HFFc6 (cell line): ENCODE results near the gene ASCL3. TPM values are rescaled to one million over a fixed set of nuclear protein-coding genes. Genes with fewer than 3 reads are reported as not detected.
"Not testable (repeated sequence)": the region's sequence is repeated elsewhere in the genome, so short reads cannot be mapped to it uniquely, and the experiment has no call there.

Experiments
- DNase-seq: peaks from one replicate; pipeline ENCODE4 v3.0.0-alpha.2; 2018
- H3K27ac Mint-ChIP-seq: 2 replicates; pipeline ENCODE4 v1.8.0; 2020; ENCODE audit warnings: mild to moderate bottlenecking, mixed read lengths
- H3K27me3 Mint-ChIP-seq: 2 replicates; pipeline ENCODE4 v1.8.0; 2021; ENCODE audit warnings: mild to moderate bottlenecking, moderate library complexity, mixed read lengths; ENCODE audit not compliant: insufficient read depth
- H3K36me3 Mint-ChIP-seq: 2 replicates; pipeline ENCODE4 v1.8.0; 2021; ENCODE audit warnings: low read depth, mixed read lengths
- H3K4me1 Mint-ChIP-seq: 2 replicates; pipeline ENCODE4 v1.8.0; 2020; ENCODE audit warnings: low read depth, mixed read lengths
- H3K4me3 Mint-ChIP-seq: 2 replicates; pipeline ENCODE4 v1.8.0; 2020; ENCODE audit warnings: mild to moderate bottlenecking, moderate library complexity, mixed read lengths
- H3K9me3 Mint-ChIP-seq: 2 replicates; pipeline ENCODE4 v1.8.0; 2020; ENCODE audit warnings: mild to moderate bottlenecking, mixed read lengths
- total RNA-seq, 6 experiments: library from RNA; stranded (reverse); fragmentation: NEBNext Ultra II Directional; extraction: Animal tissue kit (Norgen Biotek cat#: 25700); gene quantifications; 2 replicates in 1 of 6; 3 replicates in 5 of 6; pipeline ENCODE4 v1.2.3, GENCODE V29; 2021
- TF ChIP-seq, protein P1 (sequence below): fragments of 200-600 bp; sonication (generic); IDR thresholded peaks from 2 replicates; pipeline ENCODE4 v1.5.0; 2021; ENCODE audit warnings: antibody characterized with exemption, mild to moderate bottlenecking

The ASCL3 gene
- total RNA-seq, 6 experiments from 2014 or later, result not detected

DNA sequence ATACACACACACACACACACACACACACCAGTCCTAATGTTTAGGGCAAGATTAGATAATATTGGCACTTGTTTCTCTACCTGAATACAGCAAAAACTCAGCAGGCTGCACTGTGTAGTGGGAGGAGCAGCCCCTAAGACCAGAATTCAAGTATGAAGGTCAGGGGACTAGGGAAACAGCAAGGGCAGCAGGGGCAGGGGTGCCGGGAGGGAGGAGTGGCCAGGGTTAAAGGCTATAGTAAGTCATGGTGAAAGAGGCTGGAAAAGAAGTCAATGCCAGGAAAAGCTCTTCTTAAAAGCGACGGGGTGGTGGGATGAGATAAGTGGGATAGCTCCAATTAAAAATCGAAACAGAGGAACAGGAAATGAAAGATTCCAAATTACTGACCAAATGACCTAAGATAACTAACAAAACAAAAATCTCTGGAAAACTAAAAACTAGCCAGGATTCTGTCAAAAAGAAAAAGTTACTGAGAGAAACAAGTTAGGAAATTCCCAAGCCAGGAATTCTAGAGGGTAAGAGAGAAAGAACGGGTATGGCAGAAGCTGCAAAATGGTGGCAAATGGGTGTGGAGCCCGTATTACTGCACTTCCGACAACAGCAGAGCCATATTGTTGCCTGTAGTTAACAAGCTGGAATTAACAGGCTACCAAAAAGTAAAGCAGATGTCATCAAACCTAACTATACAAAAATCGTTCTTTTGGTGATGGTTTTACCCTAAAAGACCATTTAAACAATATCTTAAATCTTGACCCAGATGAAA, 1.3 kb downstream of the ASCL3 start:
- H3K27ac Mint-ChIP-seq, result no peak overlapping the region
- H3K9me3 Mint-ChIP-seq, result no peaks in the 10 kb centered on the region
- DNase-seq, result no peak
- no peaks in the 10 kb centered on the region for H3K36me3 Mint-ChIP-seq
- peaks cover 1% of the 10 kb centered on the region; the same call in 1 of the 2 replicates for H3K27me3 Mint-ChIP-seq
- H3K4me3 Mint-ChIP-seq, result no peak overlapping the region
- TF ChIP-seq, protein P1, sequence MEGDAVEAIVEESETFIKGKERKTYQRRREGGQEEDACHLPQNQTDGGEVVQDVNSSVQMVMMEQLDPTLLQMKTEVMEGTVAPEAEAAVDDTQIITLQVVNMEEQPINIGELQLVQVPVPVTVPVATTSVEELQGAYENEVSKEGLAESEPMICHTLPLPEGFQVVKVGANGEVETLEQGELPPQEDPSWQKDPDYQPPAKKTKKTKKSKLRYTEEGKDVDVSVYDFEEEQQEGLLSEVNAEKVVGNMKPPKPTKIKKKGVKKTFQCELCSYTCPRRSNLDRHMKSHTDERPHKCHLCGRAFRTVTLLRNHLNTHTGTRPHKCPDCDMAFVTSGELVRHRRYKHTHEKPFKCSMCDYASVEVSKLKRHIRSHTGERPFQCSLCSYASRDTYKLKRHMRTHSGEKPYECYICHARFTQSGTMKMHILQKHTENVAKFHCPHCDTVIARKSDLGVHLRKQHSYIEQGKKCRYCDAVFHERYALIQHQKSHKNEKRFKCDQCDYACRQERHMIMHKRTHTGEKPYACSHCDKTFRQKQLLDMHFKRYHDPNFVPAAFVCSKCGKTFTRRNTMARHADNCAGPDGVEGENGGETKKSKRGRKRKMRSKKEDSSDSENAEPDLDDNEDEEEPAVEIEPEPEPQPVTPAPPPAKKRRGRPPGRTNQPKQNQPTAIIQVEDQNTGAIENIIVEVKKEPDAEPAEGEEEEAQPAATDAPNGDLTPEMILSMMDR, result no peak
- H3K4me1 Mint-ChIP-seq, result no peaks in the 10 kb centered on the region

DNA sequence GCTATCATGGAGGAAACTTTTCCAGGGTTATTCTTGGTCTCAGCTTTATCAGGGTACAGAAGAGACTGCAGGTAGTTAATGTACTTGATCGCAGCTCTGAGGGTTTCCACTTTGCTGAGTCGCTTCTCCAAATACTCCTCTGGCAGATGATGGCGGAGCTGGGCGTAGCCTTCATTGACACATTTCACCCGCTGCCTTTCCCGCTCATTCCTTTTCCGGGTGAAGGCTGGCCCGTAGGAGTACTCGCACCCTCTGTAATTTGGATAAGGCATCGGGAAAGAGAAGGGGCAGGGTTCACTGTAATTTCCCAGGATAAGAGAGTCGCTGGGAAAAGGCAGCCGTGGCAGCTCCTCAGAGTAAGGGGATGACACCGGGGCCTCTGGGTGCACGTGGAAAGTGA, 5.2 kb downstream of the ASCL3 start:
- DNase-seq, result no peak
- TF ChIP-seq, protein P1, result no peak
- H3K9me3 Mint-ChIP-seq, result no peaks in the 10 kb centered on the region
- H3K4me1 Mint-ChIP-seq, result peaks cover 15% of the 10 kb centered on the region
- peaks cover 1% of the 10 kb centered on the region for H3K27me3 Mint-ChIP-seq
- no peak overlapping the region for H3K27ac Mint-ChIP-seq
- H3K36me3 Mint-ChIP-seq, result no peaks in the 10 kb centered on the region
- no peak overlapping the region for H3K4me3 Mint-ChIP-seq

DNA sequence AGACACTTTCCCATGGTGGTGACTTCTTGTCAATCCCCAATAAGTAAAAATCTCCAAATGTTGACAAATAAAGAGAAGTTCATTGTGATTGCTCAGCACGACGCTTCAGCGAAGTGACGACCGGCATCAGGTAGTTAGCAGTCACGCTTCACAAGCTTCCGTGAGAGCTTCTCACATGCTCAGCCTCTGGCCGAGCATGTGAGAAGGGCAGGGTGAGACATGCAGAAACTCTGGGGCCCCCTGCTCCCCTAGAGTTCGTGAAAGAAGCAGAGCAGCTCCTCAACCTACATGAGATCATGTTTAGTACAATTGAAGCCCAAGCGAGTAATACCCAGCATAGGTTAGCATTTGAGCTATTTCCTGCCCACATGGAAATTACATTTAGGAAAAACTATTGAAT, 5.7 kb downstream of the ASCL3 start:
- Mint-ChIP-seq H3K9me3 (no peaks in the 10 kb centered on the region), H3K4me1 (peaks cover 15% of the 10 kb centered on the region), H3K27ac (no peak overlapping the region), H3K27me3 (peaks cover 1% of the 10 kb centered on the region), H3K4me3 (no peak overlapping the region), H3K36me3 (no peaks in the 10 kb centered on the region)
- TF ChIP-seq, protein P1, result no peak
- no peak for DNase-seq

DNA sequence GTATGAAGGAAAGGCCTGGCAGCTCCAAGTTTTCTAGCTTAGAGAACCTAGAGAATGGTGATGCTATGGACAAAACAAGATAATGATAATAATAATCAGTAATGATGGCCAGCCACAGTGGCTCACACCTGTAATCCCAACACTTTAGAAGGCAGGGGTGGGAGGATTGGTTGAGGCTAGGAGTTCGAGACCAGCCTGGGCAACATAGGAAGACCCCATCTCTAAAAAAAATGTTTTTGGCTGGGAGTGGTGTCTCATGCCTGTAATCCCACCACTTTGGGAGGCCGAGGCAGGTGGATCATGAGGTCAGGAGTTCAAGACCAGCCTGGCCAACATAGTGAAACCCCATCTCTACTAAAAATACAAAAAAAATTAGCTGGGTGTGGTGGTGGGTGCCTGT, 7.0 kb downstream of the ASCL3 start:
- H3K36me3 Mint-ChIP-seq, H3K9me3 Mint-ChIP-seq, H3K27ac Mint-ChIP-seq, H3K27me3 Mint-ChIP-seq, DNase-seq, H3K4me3 Mint-ChIP-seq: not testable (repeated sequence)
- H3K4me1 Mint-ChIP-seq, result peaks cover 15% of the 10 kb centered on the region

DNA sequence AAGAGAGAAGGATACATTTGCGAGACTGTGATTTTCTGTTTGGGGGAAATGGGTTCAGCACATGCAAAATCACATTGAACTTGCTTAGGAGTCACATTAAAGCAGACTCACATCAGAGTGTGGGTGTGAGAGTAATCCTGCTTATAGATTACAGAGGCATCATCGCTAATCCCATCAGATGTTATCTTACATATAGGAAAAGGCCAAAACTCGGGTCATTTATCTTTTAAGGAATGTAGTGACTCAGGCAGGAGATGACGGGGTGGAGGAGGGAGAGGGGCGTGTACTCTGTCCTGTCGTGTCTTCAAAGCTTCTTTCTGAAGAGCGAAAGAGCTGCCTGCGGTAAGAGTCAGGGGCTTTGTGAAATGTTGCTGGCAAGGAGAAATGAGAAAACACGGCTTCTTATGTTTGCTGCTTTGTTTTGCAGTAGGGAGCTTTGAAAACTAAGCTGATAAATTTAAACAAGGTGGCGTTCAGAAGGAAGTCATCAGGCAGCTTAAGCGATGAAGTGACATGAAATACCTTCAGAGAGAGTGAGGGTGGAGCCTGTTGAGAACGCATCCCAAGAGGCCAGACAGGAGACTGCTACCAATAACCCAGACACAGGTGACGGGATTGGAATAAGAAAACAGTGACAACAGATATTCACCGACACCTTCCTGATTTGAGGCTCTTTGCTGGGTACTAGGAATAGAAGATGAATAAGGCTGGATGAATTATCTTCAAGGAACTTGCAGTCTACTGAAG, 7.9 kb downstream of the ASCL3 start:
- TF ChIP-seq, protein P1, result no peak
- Mint-ChIP-seq H3K4me1 (peaks cover 15% of the 10 kb centered on the region), H3K36me3 (no peaks in the 10 kb centered on the region), H3K27me3 (peaks cover 5% of the 10 kb centered on the region), H3K9me3 (no peaks in the 10 kb centered on the region), H3K4me3 (peak overlapping the region; percentile 54), H3K27ac (peak overlapping the region; percentile 49)
- peak; percentile 62 for DNase-seq

DNA sequence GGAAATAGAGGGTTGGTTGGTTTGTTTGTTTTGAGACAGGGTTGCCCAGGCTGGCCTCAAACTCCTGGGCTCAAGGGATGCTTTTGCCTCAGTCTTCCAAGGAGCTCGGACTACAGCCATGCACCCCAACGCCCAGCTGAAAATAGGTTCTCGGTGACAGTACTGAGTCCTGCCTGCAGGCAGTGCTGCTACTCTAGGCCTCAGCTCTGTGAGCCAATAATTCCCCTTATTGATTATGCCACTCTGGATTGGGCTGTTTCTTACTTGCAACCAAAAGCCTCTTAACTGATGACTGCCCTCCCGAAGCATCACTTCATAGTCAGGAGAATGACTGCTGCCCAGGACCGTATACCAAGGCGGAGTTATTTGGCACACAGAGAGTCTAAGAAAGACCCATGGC, 8.9 kb downstream of the ASCL3 start:
- H3K36me3 Mint-ChIP-seq, result peaks cover 6% of the 10 kb centered on the region
- peaks cover 3% of the 10 kb centered on the region; the same call in 1 of the 2 replicates for H3K9me3 Mint-ChIP-seq
- TF ChIP-seq, protein P1, result 0 out of 2 replicates have a peak, but pooled peaks have one; percentile 30
- H3K27me3 Mint-ChIP-seq, result peaks cover 3% of the 10 kb centered on the region
- H3K27ac Mint-ChIP-seq, result no peak overlapping the region
- H3K4me1 Mint-ChIP-seq, result peaks cover 22% of the 10 kb centered on the region
- H3K4me3 Mint-ChIP-seq, result no peak overlapping the region
- no peak for DNase-seq
